A549 (cell line): ENCODE results near the gene CABP2. TPM values are rescaled to one million over a fixed set of nuclear protein-coding genes. Genes with fewer than 3 reads are reported as not detected.
"Not testable (repeated sequence)": the region's sequence is repeated elsewhere in the genome, so short reads cannot be mapped to it uniquely, and the experiment has no call there.

Experiments used
- ATAC-seq, 2 experiments: fragments of 200-7000 bp in 1 of 2; fragments of >200 bp in 1 of 2; cut with Nextera tagmentation in 1 of 2; cut with Tn5 transposase in 1 of 2; 3 replicates each; pipeline versions ENCODE4 v1.8.0 to v1.9.1; 2018 to 2020; ENCODE audit warnings: mild to moderate bottlenecking in 1 of 2, moderate library complexity in 1 of 2
- CTCF ChIA-PET: fragments of 300-600 bp; sonication (Branson Sonifier 250); formaldehyde crosslinking; extraction: SDS; loops from one replicate; lab custom pipeline; 2021; ENCODE audit warnings: antibody characterized with exemption, inconsistent platforms; lab: Yijun Ruan, JAX
- POLR2A ChIA-PET: fragments of 350-600 bp; formaldehyde crosslinking; extraction: SDS; loops from one replicate; lab custom pipeline; 2021; ENCODE audit warnings: antibody characterized with exemption, inconsistent platforms; lab: Yijun Ruan, JAX
- DNase-seq, 2 experiments: peaks; one replicate each; pipeline versions ENCODE4 v3.0.0 to v3.0.0-alpha.2; 2011 to 2016; ENCODE audit warnings: low read depth in 1 of 2, low spot score in 1 of 2
- FAIRE-seq: peaks from 2 replicates; lab custom pipeline; 2011; peaks lifted over from hg19 to GRCh38; lab: Jason Lieb, UNC
- H3K27ac ChIP-seq, 2 experiments: fragments of >200 bp; sonication (Bioruptor Twin); formaldehyde crosslinking; 3 replicates each; pipeline ENCODE4 v1.5.1; 2016 to 2017
- H3K4me1 ChIP-seq: fragments of >200 bp; sonication (Bioruptor Twin); formaldehyde crosslinking; 3 replicates; pipeline ENCODE4 v1.6.1; 2016
- H3K4me2 ChIP-seq: fragments of >200 bp; sonication (Bioruptor Twin); formaldehyde crosslinking; 3 replicates; pipeline ENCODE4 v1.6.1; 2016
- H3K4me3 ChIP-seq: fragments of >200 bp; sonication (Bioruptor Twin); formaldehyde crosslinking; 3 replicates; pipeline ENCODE4 v1.5.1; 2016
- H3K9me3 ChIP-seq: fragments of >200 bp; sonication (Bioruptor Twin); formaldehyde crosslinking; 3 replicates; pipeline ENCODE4 v1.6.1; 2016
- ATOH8 ChIP-seq: fragments of 250-450 bp; sonication (Bioruptor Pico); IDR thresholded peaks from 2 replicates; pipeline ENCODE4 v1.5.0; 2020; ENCODE audit warnings: low read depth, mild to moderate bottlenecking, moderate library complexity
- ELK1 ChIP-seq: fragments of 150-350 bp; IDR thresholded peaks from 2 replicates; pipeline ENCODE4 v1.6.1; 2014; ENCODE audit warnings: low read depth, mild to moderate bottlenecking, low read length
- EP300 ChIP-seq, 2 experiments: fragments of >200 bp; sonication (Bioruptor Twin); formaldehyde crosslinking; IDR thresholded peaks; 2 replicates in 1 of 2; 3 replicates in 1 of 2; pipeline ENCODE4 v1.6.1; 2016 to 2017
- FOSB ChIP-seq: fragments of 250-450 bp; sonication (Bioruptor Pico); IDR thresholded peaks from 2 replicates; pipeline ENCODE4 v1.5.0; 2020; ENCODE audit warnings: mild to moderate bottlenecking, moderate library complexity
- HDAC2 ChIP-seq: fragments of 200-600 bp; sonication (generic); IDR thresholded peaks from 2 replicates; pipeline ENCODE4 v1.6.1; 2016
- NFE2L2 ChIP-seq: fragments of 150-350 bp; conservative IDR thresholded peaks from 2 replicates; pipeline ENCODE4 v1.6.1; 2014; ENCODE audit warnings: low read length
- POLR2AphosphoS2 ChIP-seq: conservative IDR thresholded peaks from 2 replicates; pipeline ENCODE4 v1.6.1; 2012; ENCODE audit warnings: low read length, improper control_type of control experiment, inconsistent platforms
- ZC3H11A ChIP-seq: fragments of 450-650 bp; IDR thresholded peaks from 2 replicates; pipeline ENCODE4 v1.6.1; 2014; ENCODE audit warnings: antibody characterized with exemption, mild to moderate bottlenecking
- WGBS: methylation state at CpG from one replicate; pipeline ENCODE4 v1.1.6; 2017; ENCODE audit errors: missing lambda C conversion rate; 5-methylcytosine and 5-hydroxymethylcytosine counted together
- polyA plus RNA-seq, 4 experiments: library from polyadenylated mRNA; depleted of rRNA in 3 of 4; stranded (reverse); fragments of >200 nt; fragmentation: RNase III in 1 of 4; extraction: RNeasy Plus Mini Kit Qiagen cat#74134 plus additional on column Dnase treatment in 1 of 4; gene quantifications; 2 replicates in 3 of 4; 3 replicates in 1 of 4; pipeline ENCODE4 v1.2.3, GENCODE V29; 2011 to 2017

CABP2 gene
- polyA plus RNA-seq, 2 of the 4 experiments (the other 2 are of a cell fraction), result not detected

GRCh38 chr11:67486481-67487195, 36.6 kb downstream of the CABP2 start:
- ATAC-seq, result no peak
- H3K27ac ChIP-seq, result no peak overlapping the region
- DNase-seq, result no peak
- WGBS, result 92% methylated on average over 16 of the region's 20 CpGs
- no peak overlapping the region for H3K4me3 ChIP-seq
- H3K4me2 ChIP-seq, result no peak overlapping the region
- no peak for TF ChIP-seq EP300 (IDR thresholded peaks at IDR 0.05)
- no peak for TF ChIP-seq ZC3H11A
- no peak for TF ChIP-seq HDAC2
- no peak for TF ChIP-seq ATOH8
- POLR2A ChIA-PET, result no interaction called here
- CTCF ChIA-PET, result interaction anchor here (1.5 to 1.9 kb wide), 2 partner anchors 85 to 141 kb away, joined by 3 to 4 read pairs; partner anchors contain the start of gene PPP1CA
- FAIRE-seq, result no peak
- H3K4me1 ChIP-seq, result peaks cover 11% of the 10 kb centered on the region; the same call in 2 of the 3 replicates
- H3K9me3 ChIP-seq, result no peaks in the 10 kb centered on the region

GRCh38 chr11:67485873-67486361, 37.3 kb downstream of the CABP2 start:
- H3K4me1 ChIP-seq, result peaks cover 11% of the 10 kb centered on the region; the same call in 2 of the 3 replicates
- CTCF ChIA-PET, result interaction anchor here (1.5 to 1.9 kb wide), 2 partner anchors 84 to 140 kb away, joined by 3 to 4 read pairs; partner anchors contain the start of gene PPP1CA
- H3K27ac ChIP-seq, H3K9me3 ChIP-seq, H3K4me2 ChIP-seq, ATAC-seq, POLR2A ChIA-PET, H3K4me3 ChIP-seq, DNase-seq, FAIRE-seq: not testable (repeated sequence)
- WGBS, result 85% methylated on average over 7 of the region's 7 CpGs

- 98% methylated on average over 10 of the region's 11 CpGs for WGBS
- CTCF ChIA-PET, result interaction anchor here (1.3 to 1.9 kb wide), 2 partner anchors 11 to 83 kb away, joined by 4 read pairs; partner anchors contain the start of gene PPP1CA
- DNase-seq, result no peak
- FAIRE-seq, result no peak
- TF ChIP-seq FOSB, result no peak
- no peak for TF ChIP-seq NFE2L2
- no peak for TF ChIP-seq HDAC2
- ATAC-seq, result no peak
- Histone ChIP-seq H3K4me1 (peaks cover 11% of the 10 kb centered on the region; the same call in 2 of the 3 replicates), H3K27ac (no peak overlapping the region), H3K4me2 (no peak overlapping the region), H3K9me3 (no peaks in the 10 kb centered on the region), H3K4me3 (no peak overlapping the region)
- POLR2A ChIA-PET, result no interaction called here
These were observed 38.4 kb downstream of the CABP2 start for GRCh38 chr11:67484847-67485311.

GRCh38 chr11:67483831-67484665, 39.2 kb downstream of the CABP2 start:
- Histone ChIP-seq H3K27ac (peak overlapping the region in 1 of 2 experiments; percentile 88; a peak in 2 of 6 replicates), H3K4me3 (no peak overlapping the region), H3K9me3 (no peaks in the 10 kb centered on the region), H3K4me1 (peaks cover 11% of the 10 kb centered on the region; the same call in 2 of the 3 replicates), H3K4me2 (peak overlapping the region; percentile 97)
- FAIRE-seq, result no peak
- no peak for ATAC-seq
- TF ChIP-seq ELK1, result no peak
- no peak for TF ChIP-seq POLR2AphosphoS2
- DNase-seq, result no peak
- POLR2A ChIA-PET, result interaction anchor here (1.3 kb wide), 1 partner anchor 17 kb away, joined by 3 read pairs; no protein-coding TSS in a partner anchor
- CTCF ChIA-PET, result interaction anchor here (1.3 kb wide), 1 partner anchor 10 kb away, joined by 4 read pairs; no protein-coding TSS in a partner anchor
- WGBS, result 87% methylated on average over 16 of the region's 16 CpGs
